HepG2 (cell line): ENCODE results near the gene SLC12A5. TPM values are rescaled to one million over a fixed set of nuclear protein-coding genes. Genes with fewer than 3 reads are reported as not detected.
A peak's percentile ranks its signal among the peaks of the same experiment; 100 is the strongest.

ENCODE experiments used
- E2F2 ChIP-seq: sonication (generic); formaldehyde crosslinking; IDR thresholded peaks from 2 replicates; pipeline ENCODE4 v1.4.0; 2020; ENCODE audit warnings: missing genetic modification reagents, borderline replicate concordance
- FIP1L1 ChIP-seq: fragments of 200-400 bp; formaldehyde crosslinking; IDR thresholded peaks from 2 replicates; pipeline ENCODE4 v1.6.1; 2018; ENCODE audit warnings: low read depth, mild to moderate bottlenecking, low read length, moderate library complexity, borderline replicate concordance; ENCODE audit not compliant: insufficient read depth
- MLX ChIP-seq: IDR thresholded peaks from 2 replicates; pipeline ENCODE4 v1.6.1; 2016
- MXD4 ChIP-seq: IDR thresholded peaks from 2 replicates; pipeline ENCODE4 v1.6.1; 2016; ENCODE audit warnings: mild to moderate bottlenecking, missing biosample characterization, missing genetic modification reagents
- NCOA1 ChIP-seq: sonication (generic); formaldehyde crosslinking; IDR thresholded peaks from 2 replicates; pipeline ENCODE4 v1.9.0; 2021; ENCODE audit warnings: missing genetic modification reagents
- POGK ChIP-seq: sonication (generic); formaldehyde crosslinking; conservative IDR thresholded peaks from 2 replicates; pipeline ENCODE4 v1.8.0; 2022; ENCODE audit warnings: mild to moderate bottlenecking, moderate library complexity, missing genetic modification reagents
- PRDM10 ChIP-seq: sonication (generic); formaldehyde crosslinking; IDR thresholded peaks from 2 replicates; pipeline ENCODE4 v1.4.0; 2020; ENCODE audit warnings: low read depth, missing genetic modification reagents
- THRA ChIP-seq: sonication (generic); formaldehyde crosslinking; IDR thresholded peaks from 2 replicates; pipeline ENCODE4 v1.4.0; 2020; ENCODE audit warnings: missing genetic modification reagents, borderline replicate concordance
- TOPORS ChIP-seq: sonication (generic); formaldehyde crosslinking; IDR thresholded peaks from 2 replicates; pipeline ENCODE4 v1.8.0; 2023; ENCODE audit warnings: mild to moderate bottlenecking, missing genetic modification reagents
- ZNF609 ChIP-seq: sonication (generic); formaldehyde crosslinking; IDR thresholded peaks from 2 replicates; pipeline ENCODE4 v1.4.0; 2020; ENCODE audit warnings: mild to moderate bottlenecking, missing genetic modification reagents, borderline replicate concordance
- ZNF678 ChIP-seq: sonication (generic); formaldehyde crosslinking; IDR thresholded peaks from 2 replicates; pipeline ENCODE4 v1.4.0; 2020; ENCODE audit warnings: mild to moderate bottlenecking, missing genetic modification reagents
- ZNF709 ChIP-seq: sonication (generic); formaldehyde crosslinking; IDR thresholded peaks from 2 replicates; pipeline ENCODE4 v1.5.0; 2020; ENCODE audit warnings: mild to moderate bottlenecking, missing genetic modification reagents
- ZNF713 ChIP-seq: sonication (generic); formaldehyde crosslinking; IDR thresholded peaks from 2 replicates; pipeline ENCODE4 v1.4.0; 2020; ENCODE audit warnings: mild to moderate bottlenecking, missing genetic modification reagents
- ZNF780A ChIP-seq: sonication (generic); formaldehyde crosslinking; IDR thresholded peaks from 2 replicates; pipeline ENCODE4 v1.8.0; 2022; ENCODE audit warnings: mild to moderate bottlenecking, missing genetic modification reagents, moderate library complexity
- polyA plus RNA-seq, 8 experiments: library from polyadenylated mRNA; depleted of rRNA in 3 of 8; stranded (reverse) in 7 of 8; unstranded in 1 of 8; fragments of >200 nt; fragmentation: Illumina TruSeq in 4 of 8; extraction: Trizol in 4 of 8; gene quantifications; 2 replicates each; pipeline versions ENCODE4 v1.2.1 to v1.2.3, GENCODE V29; 2011 to 2016; ENCODE audit warnings: low read depth in 4 of 8, missing spikeins in 1 of 8, mixed read lengths in 1 of 8; ENCODE audit not compliant: insufficient read depth in 1 of 8
- total RNA-seq, 5 experiments: library from RNA; depleted of rRNA; stranded (reverse); fragments of >200 nt; fragmentation: Illumina TruSeq; extraction: Trizol; gene quantifications; 2 replicates each; pipeline ENCODE4 v1.2.3, GENCODE V29; 2016; ENCODE audit warnings: low read depth in 1 of 5

Gene SLC12A5
- total and polyA plus RNA-seq, 2 of the 13 experiments (the other 11 are each of a cell fraction or from before 2014, with no cell fraction given) = 4.3 to 5.4 TPM

GRCh38 chr20:46040902-46041535 lies 12.0 kb downstream of the SLC12A5 start (continued):
- TF ChIP-seq PRDM10 (CRISPR knock-in tag) (peak; percentile 85), POGK (CRISPR knock-in tag) (peak; percentile 49; the same call in 1 of the 2 replicates), E2F2 (peak; percentile 91; the same call in 1 of the 2 replicates), NCOA1 (no peak), TOPORS (CRISPR knock-in tag) (0 out of 2 replicates have a peak, but pooled peaks have one; percentile 67), MLX (CRISPR knock-in tag) (peak; percentile 76; the same call in 1 of the 2 replicates), MXD4 (peak; percentile 91; the same call in 1 of the 2 replicates), FIP1L1 (no peak), ZNF678 (CRISPR knock-in tag) (peak; percentile 92; the same call in 1 of the 2 replicates), THRA (peak; percentile 91), ZNF713 (no peak), ZNF780A (CRISPR knock-in tag) (peak; percentile 58; the same call in 1 of the 2 replicates), ZNF609 (CRISPR knock-in tag) (no peak), ZNF709 (peak; percentile 81)
